H1 (cell line): Measurements from ENCODE around the gene CDC42EP1. TPM values are rescaled to one million over a fixed set of nuclear protein-coding genes. Genes with fewer than 3 reads are reported as not detected.

Source experiments
- CTCF ChIA-PET: fragments of 300-600 bp; sonication (Branson Sonifier 250); formaldehyde crosslinking; loops from one replicate; lab custom pipeline; 2021; ENCODE audit not compliant: partially characterized antibody; lab: Charles Lee
- POLR2A ChIA-PET: fragments of 300-600 bp; sonication (Branson Sonifier 250); formaldehyde crosslinking; loops from one replicate; lab custom pipeline; 2021; ENCODE audit warnings: inconsistent platforms; ENCODE audit not compliant: partially characterized antibody; lab: Charles Lee
- DNase-seq, 2 experiments: peaks; one replicate each; pipeline versions ENCODE4 v3.0.0 to v3.0.0-alpha.2; 2010 to 2022; ENCODE audit warnings: low spot score in 2 of 2, low read depth in 1 of 2, mixed read lengths in 1 of 2
- FAIRE-seq: peaks from 2 replicates; lab custom pipeline; 2011; peaks lifted over from hg19 to GRCh38; lab: Jason Lieb, UNC
- H2AFZ ChIP-seq: 2 replicates; pipeline ENCODE4 v1.8.1; 2012; ENCODE audit warnings: low read length, inconsistent platforms
- H2AK5ac ChIP-seq: 2 replicates; pipeline ENCODE4 v1.6.1; 2013; ENCODE audit warnings: low read depth, low read length
- H2BK120ac ChIP-seq: replicated peaks from 2 replicates; pipeline ENCODE3; 2013; ENCODE audit warnings: low read depth, low read length, inconsistent platforms
- H2BK12ac ChIP-seq: 2 replicates; pipeline ENCODE4 v1.6.1; 2013; ENCODE audit warnings: low read depth, low read length
- H2BK15ac ChIP-seq: 2 replicates; pipeline ENCODE4 v1.6.1; 2013; ENCODE audit warnings: low read length
- H2BK20ac ChIP-seq: 2 replicates; pipeline ENCODE4 v1.6.1; 2013; ENCODE audit warnings: low read length
- H2BK5ac ChIP-seq: 2 replicates; pipeline ENCODE4 v1.6.1; 2013; ENCODE audit warnings: low read depth, low read length
- H3K14ac ChIP-seq: 2 replicates; pipeline ENCODE4 v1.6.1; 2013; ENCODE audit warnings: inconsistent platforms; ENCODE audit not compliant: insufficient read length
- H3K18ac ChIP-seq: 2 replicates; pipeline ENCODE4 v1.6.1; 2013; ENCODE audit warnings: low read length; ENCODE audit errors: extremely low read depth
- H3K23ac ChIP-seq: 2 replicates; pipeline ENCODE4 v1.6.1; 2013; ENCODE audit warnings: inconsistent platforms; ENCODE audit not compliant: insufficient read length
- H3K23me2 ChIP-seq: 2 replicates; pipeline ENCODE4 v1.6.1; 2013; ENCODE audit warnings: low read depth, low read length
- H3K27ac ChIP-seq: 2 replicates; pipeline ENCODE4 v1.6.1; 2011; ENCODE audit warnings: low read depth, low read length, inconsistent platforms
- H3K27me3 ChIP-seq, 4 experiments: replicated peaks in 1 of 4; 1 replicate in 1 of 4; 2 replicates in 3 of 4; pipeline versions ENCODE4 v1.6.1 to v1.8.1; 2011 to 2013; ENCODE audit warnings: low read length in 3 of 4, mild to moderate bottlenecking in 3 of 4, inconsistent platforms in 2 of 4, mixed read lengths in 2 of 4, moderate library complexity in 1 of 4; ENCODE audit not compliant: control insufficient read depth in 3 of 4, insufficient read depth in 3 of 4; ENCODE audit errors: extremely low read depth in 1 of 4
- H3K36me3 ChIP-seq, 4 experiments: 2 replicates each; pipeline versions ENCODE4 v1.6.1 to v1.8.1; 2011 to 2013; ENCODE audit warnings: mild to moderate bottlenecking in 4 of 4, low read length in 3 of 4, moderate library complexity in 2 of 4, control low read depth in 1 of 4, inconsistent platforms in 1 of 4; ENCODE audit not compliant: insufficient read depth in 4 of 4, control insufficient read depth in 2 of 4
- H3K4ac ChIP-seq: replicated peaks from 2 replicates; pipeline ENCODE3; 2013; ENCODE audit warnings: low read length, low read depth, mixed read lengths, inconsistent platforms; ENCODE audit not compliant: insufficient read length
- H3K4me1 ChIP-seq, 4 experiments: replicated peaks in 1 of 4; 1 replicate in 1 of 4; 2 replicates in 3 of 4; pipeline versions ENCODE4 v1.6.1 to v1.8.1; 2011 to 2013; ENCODE audit warnings: low read length in 3 of 4, inconsistent platforms in 2 of 4, mixed read lengths in 1 of 4; ENCODE audit not compliant: insufficient read depth in 4 of 4, control insufficient read depth in 3 of 4
- H3K4me2 ChIP-seq, 2 experiments: 2 replicates each; pipeline versions ENCODE4 v1.6.1 to v1.8.1; 2011 to 2013; ENCODE audit warnings: low read depth in 2 of 2, low read length in 2 of 2, control low read depth in 1 of 2, inconsistent platforms in 1 of 2, mild to moderate bottlenecking in 1 of 2; ENCODE audit not compliant: insufficient read depth in 1 of 2
- H3K4me3 ChIP-seq, 4 experiments: fragments of 200-600, 300-600 bp in 1 of 4; sonication (generic), shearing (Covaris generic), sonication (Bioruptor Twin) in 1 of 4; 2 replicates each; pipeline versions ENCODE4 v1.5.1 to v1.8.1; 2011 to 2016; ENCODE audit warnings: low read length in 4 of 4, low read depth in 3 of 4, control low read depth in 2 of 4, inconsistent platforms in 2 of 4, mild to moderate bottlenecking in 2 of 4, mixed read lengths in 1 of 4, moderate library complexity in 1 of 4; ENCODE audit not compliant: insufficient read depth in 2 of 4; ENCODE audit errors: extremely low read depth in 1 of 4
- H3K56ac ChIP-seq: replicated peaks from 2 replicates; pipeline ENCODE3; 2013; ENCODE audit warnings: low read depth, mild to moderate bottlenecking, mixed read lengths, low read length, inconsistent platforms; ENCODE audit not compliant: insufficient read length
- H3K79me1 ChIP-seq: 2 replicates; pipeline ENCODE4 v1.6.1; 2013; ENCODE audit warnings: low read depth, low read length, control low read depth
- H3K79me2 ChIP-seq, 2 experiments: 2 replicates each; pipeline versions ENCODE4 v1.6.1 to v1.8.1; 2012 to 2013; ENCODE audit warnings: low read length in 2 of 2, mild to moderate bottlenecking in 2 of 2, inconsistent platforms in 1 of 2; ENCODE audit not compliant: insufficient read depth in 2 of 2, control insufficient read depth in 1 of 2
- H3K9ac ChIP-seq, 4 experiments: replicated peaks in 1 of 4; 1 replicate in 1 of 4; 2 replicates in 3 of 4; pipeline versions ENCODE4 v1.6.1 to v1.8.1; 2011 to 2013; ENCODE audit warnings: low read depth in 3 of 4, low read length in 3 of 4, control low read depth in 2 of 4, mild to moderate bottlenecking in 2 of 4, moderate library complexity in 2 of 4, inconsistent platforms in 1 of 4; ENCODE audit errors: extremely low read depth in 1 of 4
- H3K9me3 ChIP-seq, 2 experiments: 2 replicates each; pipeline versions ENCODE4 v1.6.1 to v1.8.1; 2012 to 2013; ENCODE audit warnings: mild to moderate bottlenecking in 2 of 2, moderate library complexity in 2 of 2, control low read depth in 1 of 2, inconsistent platforms in 1 of 2, low read depth in 1 of 2, low read length in 1 of 2, mixed read lengths in 1 of 2; ENCODE audit not compliant: insufficient read depth in 2 of 2
- H4K20me1 ChIP-seq, 2 experiments: replicated peaks in 1 of 2; 2 replicates each; pipeline versions ENCODE3 to v1.8.1; 2011 to 2013; ENCODE audit warnings: inconsistent platforms in 2 of 2, low read length in 2 of 2, mild to moderate bottlenecking in 1 of 2; ENCODE audit not compliant: insufficient read depth in 2 of 2, control insufficient read depth in 1 of 2
- H4K5ac ChIP-seq: 2 replicates; pipeline ENCODE4 v1.6.1; 2013; ENCODE audit warnings: low read length, low read depth, mixed read lengths, inconsistent platforms; ENCODE audit not compliant: insufficient read length
- H4K8ac ChIP-seq: 2 replicates; pipeline ENCODE4 v1.8.0; 2013; ENCODE audit warnings: mild to moderate bottlenecking, moderate library complexity, low read length, inconsistent platforms; ENCODE audit not compliant: insufficient read depth; ENCODE audit errors: extremely low read depth
- H4K91ac ChIP-seq: replicated peaks from 2 replicates; pipeline ENCODE3; 2013; ENCODE audit warnings: low read length, mixed read lengths, inconsistent platforms; ENCODE audit not compliant: insufficient read length
- JUND ChIP-seq: IDR thresholded peaks from 2 replicates; pipeline ENCODE4 v1.6.1; 2011; ENCODE audit warnings: mild to moderate bottlenecking, improper control_type of control experiment, low read length
- KDM4A ChIP-seq: IDR thresholded peaks from one replicate; pipeline ENCODE4 v1.7.1; 2012; ENCODE audit warnings: low read depth, mild to moderate bottlenecking, moderate library complexity, low read length, inconsistent platforms; ENCODE audit not compliant: severe bottlenecking
- NRF1 ChIP-seq: IDR thresholded peaks from 2 replicates; pipeline ENCODE4 v1.6.1; 2011; ENCODE audit warnings: mild to moderate bottlenecking, low read depth, low read length, improper control_type of control experiment
- POLR2AphosphoS5 ChIP-seq: IDR thresholded peaks from 2 replicates; pipeline ENCODE4 v1.6.1; 2011; ENCODE audit warnings: low read depth, low read length
- POU5F1 ChIP-seq: IDR thresholded peaks from 2 replicates; pipeline ENCODE4 v1.6.1; 2011; ENCODE audit warnings: low read depth, mild to moderate bottlenecking, low read length, moderate library complexity
- RXRA ChIP-seq: IDR thresholded peaks from 2 replicates; pipeline ENCODE4 v1.6.1; 2011; ENCODE audit warnings: low read depth, mild to moderate bottlenecking, low read length, moderate library complexity; ENCODE audit not compliant: insufficient read depth
- SIRT6 ChIP-seq: IDR thresholded peaks from one replicate; pipeline ENCODE4 v1.7.1; 2012; ENCODE audit warnings: low read length, inconsistent platforms
- TAF1 ChIP-seq: IDR thresholded peaks from 2 replicates; pipeline ENCODE4 v1.6.1; 2011; ENCODE audit warnings: mild to moderate bottlenecking, low read depth, low read length
- WGBS, 2 experiments: shearing (Covaris generic) in 1 of 2; methylation state at CpG; one replicate each; pipeline versions ENCODE4 v1.1.6 to v1.1.7; 2013 to 2015; ENCODE audit warnings: low lambda C conversion rate in 2 of 2, mixed read lengths in 2 of 2, inconsistent platforms in 1 of 2, low coverage in 1 of 2, missing lambda C conversion rate in 1 of 2; ENCODE audit not compliant: insufficient replicate concordance in 2 of 2, insufficient coverage in 1 of 2, insufficient read length in 1 of 2; ENCODE audit errors: extremely low coverage in 1 of 2, missing lambda C conversion rate in 1 of 2; 5-methylcytosine and 5-hydroxymethylcytosine counted together
- polyA plus RNA-seq, 7 experiments: library from polyadenylated mRNA; depleted of rRNA in 3 of 7; stranded (reverse) in 5 of 7; unstranded in 2 of 7; fragments of >200 nt in 5 of 7; fragments of 200-250 nt in 2 of 7; gene quantifications; 1 replicate in 5 of 7; 2 replicates in 1 of 7; 4 replicates in 1 of 7; pipeline versions ENCODE4 v1.2.1 to v1.2.3, GENCODE V29; 2011 to 2013; ENCODE audit warnings: missing spikeins in 2 of 7, mixed read lengths in 2 of 7
- total RNA-seq: library from RNA; stranded (reverse); fragmentation: NEBNext Ultra II Directional; extraction: Animal tissue kit (Norgen Biotek cat#: 25700); gene quantifications from 2 replicates; pipeline ENCODE4 v1.2.1, GENCODE V29; 2021

The CDC42EP1 gene
- total and polyA plus RNA-seq, 2 of the 8 experiments (the other 6 are each of a cell fraction or from before 2014, with no cell fraction given) = 8.3 to 11.2 TPM

GRCh38 chr22:37589636-37590035 lies 29.4 kb downstream of the CDC42EP1 start:
- Histone ChIP-seq H4K8ac (no peak overlapping the region), H2AFZ (no peak overlapping the region), H2BK12ac (no peak overlapping the region), H2BK20ac (no peak overlapping the region), H3K56ac (no peak overlapping the region), H3K23ac (no peak overlapping the region), H3K4me1 (peaks cover 0 to 7% (median 1%) of the 10 kb centered on the region in 4 experiments; a peak in 3 of 7 replicates), H3K4me3 (no peak overlapping the region), H3K79me1 (no peaks in the 10 kb centered on the region), H2BK15ac (no peak overlapping the region), H3K4me2 (no peak overlapping the region), H3K27ac (no peak overlapping the region), H2AK5ac (no peak overlapping the region)
- DNase-seq = no peak
- CTCF ChIA-PET = interaction anchor here (0.7 to 39.4 kb wide), 12 partner anchors 9 to 273 kb away, joined by 3 to 1347 read pairs (median 5); partner anchors contain the start of gene GGA1
- no peak for TF ChIP-seq SIRT6
- no peak for TF ChIP-seq NRF1
- no peak for TF ChIP-seq KDM4A
- TF ChIP-seq POU5F1 = no peak
- TF ChIP-seq TAF1 = no peak
- no peak for TF ChIP-seq POLR2AphosphoS5
- TF ChIP-seq JUND = no peak
- TF ChIP-seq RXRA = no peak
- TF ChIP-seq, all 59 proteins: peak for 0
- Histone ChIP-seq H4K20me1 (no peaks in the 10 kb centered on the region), H3K18ac (no peak overlapping the region; the same call in 1 of the 2 replicates), H3K14ac (no peak overlapping the region), H3K79me2 (no peaks in the 10 kb centered on the region), H2BK5ac (no peak overlapping the region), H3K23me2 (no peaks in the 10 kb centered on the region), H3K9me3 (no peaks in the 10 kb centered on the region), H3K36me3 (no peaks in the 10 kb centered on the region), H3K4ac (no peak overlapping the region), H3K27me3 (no peaks in the 10 kb centered on the region), H4K91ac (no peak overlapping the region), H4K5ac (no peak overlapping the region), H2BK120ac (no peak overlapping the region), H3K9ac (no peak overlapping the region; a peak in 1 of 7 replicates)
- POLR2A ChIA-PET = interaction anchor here (0.7 to 2.1 kb wide), 8 partner anchors 9 to 160 kb away, joined by 3 to 8 read pairs (median 3); partner anchors contain the start of genes GGA1 and LGALS2
- FAIRE-seq = no peak
- 94% methylated on average over 5 of the region's 5 CpGs; no CpG with 5 or more reads in 1 of the 2 experiments for WGBS, 2 experiments
